Colonic mucosa (tissue), 4 donors: ENCODE results near the gene RYR3. TPM values are rescaled to one million over a fixed set of nuclear protein-coding genes. Genes with fewer than 3 reads are reported as not detected.

Experiments used
- DNase-seq: peaks from one replicate; pipeline ENCODE4 v3.0.0-alpha.2; 2020
- H3K27ac ChIP-seq: fragments of 200-600 bp; one replicate; pipeline ENCODE4 v1.8.0; 2021
- H3K27me3 ChIP-seq: fragments of 200-600 bp; one replicate; pipeline ENCODE4 v1.8.0; 2021
- H3K36me3 ChIP-seq: fragments of 200-600 bp; one replicate; pipeline ENCODE4 v1.8.0; 2021
- H3K4me1 ChIP-seq: fragments of 200-600 bp; one replicate; pipeline ENCODE4 v1.8.0; 2021; ENCODE audit warnings: mild to moderate bottlenecking
- H3K4me3 ChIP-seq: fragments of 200-600 bp; one replicate; pipeline ENCODE4 v1.8.0; 2021
- H3K9ac ChIP-seq, 2 donors: one replicate each; pipeline ENCODE4 v1.7.0; 2013; ENCODE audit warnings: control low read depth in 2 of 2, low read depth in 2 of 2, low read length in 2 of 2
- H3K9me3 ChIP-seq: fragments of 200-600 bp; one replicate; pipeline ENCODE4 v1.8.0; 2021
- CTCF ChIP-seq: fragments of 200-600 bp; IDR thresholded peaks from one replicate; pipeline ENCODE4 v1.8.0; 2022; ENCODE audit warnings: antibody characterized with exemption, mild to moderate bottlenecking
- intact Hi-C: fragments of 100-400 bp; cut with DNase I; formaldehyde crosslinking; loops from one replicate; pipeline ENCODE4 v1.14.1; 2022
- total RNA-seq, 2 donors: library from RNA; stranded (reverse); fragmentation: NEBNext Ultra II Directional in 1 of 2; extraction: Animal tissue kit (Norgen Biotek cat#: 25700) in 1 of 2; gene quantifications; one replicate each; pipeline ENCODE4 v1.2.1, GENCODE V29; 2021
- donor health status: healthy.
- donor health status: DM: no; HTN: no; CAD: no.
- donor health status: DM: no; HTN: no; CAD: no.

The RYR3 gene
- total RNA-seq: 1 to 10 TPM in 1 of 2 donors, under 1 TPM in 1; 0.17 to 1.1 TPM

DNA sequence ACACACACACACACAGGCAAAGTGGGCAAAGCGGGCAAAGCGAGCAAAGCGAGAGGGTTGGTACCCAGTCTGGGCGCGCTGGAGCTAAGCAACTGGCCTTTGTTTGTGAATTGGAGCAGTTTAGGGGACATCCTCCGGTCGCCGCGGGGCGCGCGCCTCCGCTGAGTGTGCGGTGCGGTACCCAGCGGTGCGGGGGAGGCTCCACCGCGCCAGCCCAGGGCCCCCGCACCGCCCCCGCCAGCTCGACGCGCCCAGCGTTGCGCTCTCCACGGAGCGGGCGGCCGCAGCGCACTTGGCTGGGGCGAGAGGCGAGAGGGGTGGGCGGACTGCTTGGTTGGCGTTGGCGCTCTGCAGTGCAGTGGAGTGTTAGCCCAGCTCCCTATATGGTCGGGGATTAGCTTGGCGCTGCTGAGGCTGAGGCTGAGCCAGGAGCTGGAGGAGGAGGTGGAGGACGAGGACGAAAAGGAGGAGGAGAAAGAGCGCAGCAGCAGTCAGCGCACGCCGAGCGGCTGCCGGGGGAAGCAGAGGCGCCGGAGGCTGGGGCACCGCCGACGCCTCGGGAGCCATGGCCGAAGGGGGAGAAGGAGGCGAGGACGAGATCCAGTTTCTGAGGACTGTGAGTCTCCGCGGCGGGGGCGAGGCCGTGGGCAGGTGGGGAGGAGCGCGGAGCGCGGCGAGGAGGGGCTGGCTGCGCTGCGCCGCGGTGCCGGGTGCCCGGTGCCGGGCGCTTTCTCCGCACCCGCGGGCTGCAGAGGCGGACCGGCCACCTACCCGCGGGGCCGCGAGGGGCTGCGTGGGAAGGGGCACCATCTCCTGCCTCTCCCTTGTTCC, at the start of gene RYR3:
Gene RYR3, plus strand, starts transcription at position 487 of the 831 bp plus-strand sequence. Its CDS starts 79 bp downstream, at position 566.
- Histone ChIP-seq H3K4me1 (no peaks in the 10 kb centered on the region), H3K9ac (no peak within 1 kb of the TSS), H3K27ac (no peak within 1 kb of the TSS), H3K4me3 (peak within 1 kb of the TSS; percentile 9), H3K9me3 (no peaks in the 10 kb centered on the region), H3K36me3 (no peaks in the 10 kb centered on the region), H3K27me3 (peaks cover 11% of the 10 kb centered on the region)
- no peak for TF ChIP-seq CTCF
- DNase-seq: no peak
- intact Hi-C loops: no loop called here

- no peaks in the 10 kb centered on the region for H3K4me1 ChIP-seq
- H3K9me3 ChIP-seq: no peaks in the 10 kb centered on the region
- no peak overlapping the region for H3K27ac ChIP-seq
- intact Hi-C loops: no loop called here
- H3K27me3 ChIP-seq: no peaks in the 10 kb centered on the region
- no peak for TF ChIP-seq CTCF
- H3K36me3 ChIP-seq: no peaks in the 10 kb centered on the region
- H3K9ac ChIP-seq: no peak overlapping the region
- H3K4me3 ChIP-seq: no peak overlapping the region
- DNase-seq: no peak
Observed at GRCh38 chr15:33262306-33262705, 48.5 kb upstream of the RYR3 start.

DNA sequence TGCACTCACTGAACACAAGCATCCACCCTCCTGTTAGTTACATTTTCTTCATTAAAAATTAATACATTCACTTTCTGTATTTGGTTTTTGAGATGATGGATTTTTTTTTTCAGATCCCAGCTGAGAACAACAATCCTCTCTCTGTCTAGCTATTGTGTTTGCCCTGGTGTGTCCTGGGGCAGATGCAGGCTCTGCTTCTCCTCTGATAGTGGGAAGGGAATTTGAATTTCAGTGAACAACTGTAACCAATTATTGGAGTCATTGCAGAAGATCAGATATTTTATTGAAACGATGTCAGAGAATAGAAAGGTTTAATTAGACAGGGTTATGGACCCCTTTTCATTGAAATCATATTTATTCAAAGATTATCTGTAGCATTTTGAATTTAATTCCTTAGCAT, 33.1 kb upstream of the RYR3 start:
- no peak for TF ChIP-seq CTCF
- no peak for DNase-seq
- H3K9ac ChIP-seq: no peak overlapping the region
- no peaks in the 10 kb centered on the region for H3K9me3 ChIP-seq
- H3K4me3 ChIP-seq: no peak overlapping the region
- H3K27me3 ChIP-seq: no peaks in the 10 kb centered on the region
- H3K27ac ChIP-seq: no peak overlapping the region
- intact Hi-C loops: no loop called here
- H3K4me1 ChIP-seq: no peaks in the 10 kb centered on the region
- H3K36me3 ChIP-seq: no peaks in the 10 kb centered on the region

DNA sequence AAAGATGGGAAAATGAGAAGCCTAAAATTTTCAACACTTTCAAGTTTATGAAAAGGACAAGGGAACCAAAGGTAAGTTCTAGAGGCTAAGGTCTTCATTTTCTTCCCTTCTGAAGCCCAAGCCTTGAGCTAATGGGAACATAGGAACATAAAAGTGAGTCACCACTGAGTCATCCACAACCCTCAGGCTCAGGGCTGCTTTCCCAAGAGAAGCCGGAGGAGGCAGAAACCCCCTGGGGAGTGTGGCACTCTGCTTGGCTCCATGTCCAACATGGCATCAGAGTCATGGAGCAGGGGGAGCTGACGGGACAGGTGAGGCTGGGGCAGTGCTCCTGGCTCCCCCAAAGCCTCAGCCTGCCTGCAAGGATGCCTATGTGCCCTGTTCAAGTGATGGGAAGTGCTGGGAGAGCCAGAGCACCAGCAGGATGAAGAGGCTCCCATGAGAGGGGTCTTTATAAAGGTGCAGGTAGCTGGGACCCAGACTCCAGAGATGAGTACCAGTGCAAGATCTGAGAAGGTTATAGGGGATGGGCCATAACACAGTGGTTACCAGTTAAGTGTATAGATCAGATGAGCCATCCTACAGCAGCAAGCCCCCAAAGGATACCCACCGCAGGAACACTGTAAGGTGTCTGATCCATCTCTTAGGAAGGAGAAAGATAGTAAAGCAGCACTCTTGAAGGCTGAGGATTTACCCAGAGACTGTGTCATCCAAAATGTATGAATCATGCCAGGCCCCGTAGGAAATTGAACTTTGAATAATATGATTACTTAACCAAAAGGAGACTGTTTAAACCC, 31.8 kb upstream of the RYR3 start:
- no peaks in the 10 kb centered on the region for H3K4me1 ChIP-seq
- intact Hi-C loops: no loop called here
- no peaks in the 10 kb centered on the region for H3K9me3 ChIP-seq
- DNase-seq: no peak
- no peak overlapping the region for H3K9ac ChIP-seq
- H3K27me3 ChIP-seq: no peaks in the 10 kb centered on the region
- H3K36me3 ChIP-seq: no peaks in the 10 kb centered on the region
- TF ChIP-seq CTCF: no peak
- no peak overlapping the region for H3K4me3 ChIP-seq
- H3K27ac ChIP-seq: no peak overlapping the region

DNA sequence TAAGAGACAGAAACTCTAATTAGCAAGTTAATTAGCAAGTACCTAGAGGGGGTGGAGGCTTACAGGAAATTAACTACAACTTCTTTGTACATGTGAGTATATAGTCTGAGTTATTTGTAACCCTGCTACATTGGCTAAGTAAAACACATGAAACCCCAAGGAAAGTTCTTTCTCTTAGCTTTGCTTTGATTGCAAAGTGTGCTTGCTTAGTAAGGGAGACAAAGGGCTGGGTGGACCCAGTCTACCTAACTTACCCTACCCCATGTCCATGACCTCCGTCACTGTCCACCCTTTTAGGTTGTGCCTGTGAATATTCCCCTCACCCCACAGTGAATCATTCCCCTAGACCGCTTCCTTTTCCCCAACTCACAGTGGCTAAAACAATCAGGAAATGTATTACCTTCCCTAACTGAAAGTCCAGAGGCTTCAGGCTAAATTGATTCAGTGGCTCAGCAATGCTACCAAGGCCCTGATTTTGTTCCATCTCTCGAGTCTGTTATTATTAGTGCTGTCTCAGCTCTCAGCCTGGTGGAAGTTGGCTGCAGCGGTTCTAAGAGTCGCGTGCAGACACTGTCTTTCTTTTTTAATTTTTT, 31.1 kb upstream of the RYR3 start:
- no peaks in the 10 kb centered on the region for H3K27me3 ChIP-seq
- TF ChIP-seq CTCF: no peak
- intact Hi-C loops: no loop called here
- no peak overlapping the region for H3K4me3 ChIP-seq
- H3K9ac ChIP-seq: no peak overlapping the region
- H3K9me3 ChIP-seq: no peaks in the 10 kb centered on the region
- no peaks in the 10 kb centered on the region for H3K4me1 ChIP-seq
- H3K36me3 ChIP-seq: no peaks in the 10 kb centered on the region
- DNase-seq: no peak
- H3K27ac ChIP-seq: no peak overlapping the region
